PC-3 (cell line): ENCODE data around the gene RNF130. TPM values are rescaled to one million over a fixed set of nuclear protein-coding genes. Genes with fewer than 3 reads are reported as not detected.

Experiments
- ATAC-seq: fragments of 200-7000 bp; cut with Tn5 transposase; 2 replicates; pipeline ENCODE4 v1.9.1; 2020; ENCODE audit warnings: mild to moderate bottlenecking, moderate library complexity
- BruUV-seq: library from RNA; stranded (reverse); fragments of 400-500 nt; replicated peaks from 2 replicates; lab custom pipeline; 2021; lab: Mats Ljungman, UMichigan
- CTCF ChIA-PET: fragments of 300-600 bp; sonication (Branson Sonifier 250); formaldehyde crosslinking; loops from one replicate; lab custom pipeline; 2022; ENCODE audit warnings: antibody characterized with exemption; lab: Charles Lee
- POLR2A ChIA-PET: fragments of 300-600 bp; sonication (Branson Sonifier 250); formaldehyde crosslinking; loops from one replicate; lab custom pipeline; 2022; ENCODE audit warnings: antibody characterized with exemption; ENCODE audit not compliant: unreplicated experiment; lab: Charles Lee
- DNase-seq: peaks from one replicate; pipeline ENCODE4 v3.0.0-alpha.2; 2015
- H2AFZ ChIP-seq: fragments of 300-600 bp; sonication (generic); 2 replicates; pipeline ENCODE4 v1.6.0; 2016; ENCODE audit warnings: antibody characterized with exemption, low read length
- H3F3A ChIP-seq: fragments of 300-600 bp; sonication (generic); one replicate; pipeline ENCODE4 v1.6.0; 2017; ENCODE audit warnings: antibody characterized with exemption, low read length, control low read depth, mild to moderate bottlenecking; ENCODE audit not compliant: unreplicated experiment
- H3K27ac ChIP-seq: fragments of 300-600 bp; sonication (generic); 2 replicates; pipeline ENCODE4 v1.5.1; 2016; ENCODE audit warnings: mild to moderate bottlenecking, low read length
- H3K27me3 ChIP-seq: fragments of 300-600 bp; sonication (generic); 2 replicates; pipeline ENCODE4 v1.6.1; 2016; ENCODE audit warnings: low read length, mixed read lengths
- H3K36me3 ChIP-seq: fragments of 300-600 bp; sonication (generic); 2 replicates; pipeline ENCODE4 v1.6.1; 2016; ENCODE audit warnings: low read depth, mixed run types, low read length, mixed read lengths
- H3K4me1 ChIP-seq: fragments of 300-600 bp; sonication (generic); 2 replicates; pipeline ENCODE4 v1.5.1; 2016; ENCODE audit warnings: low read length; ENCODE audit not compliant: insufficient read depth
- H3K4me2 ChIP-seq: fragments of 300-600 bp; sonication (generic); 2 replicates; pipeline ENCODE4 v1.6.0; 2016; ENCODE audit warnings: low read length
- H3K4me3 ChIP-seq: fragments of 300-600 bp; sonication (generic); 2 replicates; pipeline ENCODE4 v1.5.1; 2016; ENCODE audit warnings: mild to moderate bottlenecking, low read length, mixed read lengths
- H3K79me2 ChIP-seq: fragments of 300-600 bp; sonication (generic); 2 replicates; pipeline ENCODE4 v1.6.1; 2017; ENCODE audit warnings: low read length, mixed read lengths
- H3K9ac ChIP-seq: fragments of 300-600 bp; sonication (generic); 2 replicates; pipeline ENCODE4 v1.6.0; 2016; ENCODE audit warnings: mild to moderate bottlenecking, low read length
- H3K9me2 ChIP-seq: fragments of 300-600 bp; sonication (generic); replicated peaks from 2 replicates; pipeline ENCODE4 v1.6.1; 2016; ENCODE audit warnings: mixed run types, low read length, mixed read lengths
- H3K9me3 ChIP-seq: fragments of 300-600 bp; sonication (generic); 2 replicates; pipeline ENCODE4 v1.6.1; 2016; ENCODE audit warnings: low read length, mixed read lengths
- H4K20me1 ChIP-seq: fragments of 300-600 bp; sonication (generic); 2 replicates; pipeline ENCODE4 v1.6.1; 2016; ENCODE audit warnings: low read length, mixed read lengths
- CTCF ChIP-seq: fragments of 300-600 bp; sonication (generic); conservative IDR thresholded peaks from 2 replicates; pipeline ENCODE4 v1.5.1; 2017; ENCODE audit warnings: antibody characterized with exemption, low read depth, mild to moderate bottlenecking, low read length
- EZH2 ChIP-seq: fragments of 300-600 bp; sonication (generic); IDR thresholded peaks from one replicate; pipeline ENCODE4 v1.6.1; 2017; ENCODE audit warnings: antibody characterized with exemption, mild to moderate bottlenecking, low read length; ENCODE audit not compliant: unreplicated experiment
- EZH2phosphoT487 ChIP-seq: fragments of 300-600 bp; sonication (generic); IDR thresholded peaks from 2 replicates; pipeline ENCODE4 v1.6.1; 2018; ENCODE audit warnings: mild to moderate bottlenecking, antibody characterized with exemption, low read length, borderline replicate concordance
- intact Hi-C: fragments of 100-400 bp; cut with micrococcal nuclease; formaldehyde crosslinking; loops from 2 replicates; pipeline ENCODE4 v1.9.0; 2023
- total RNA-seq: library from RNA; depleted of rRNA; stranded (reverse); fragments of >200 nt; gene quantifications from 2 replicates; pipeline ENCODE4 v1.2.3, GENCODE V29; 2014

The RNF130 gene
- total RNA-seq, 1 experiment from 2014 or later: 31.2 TPM

DNA sequence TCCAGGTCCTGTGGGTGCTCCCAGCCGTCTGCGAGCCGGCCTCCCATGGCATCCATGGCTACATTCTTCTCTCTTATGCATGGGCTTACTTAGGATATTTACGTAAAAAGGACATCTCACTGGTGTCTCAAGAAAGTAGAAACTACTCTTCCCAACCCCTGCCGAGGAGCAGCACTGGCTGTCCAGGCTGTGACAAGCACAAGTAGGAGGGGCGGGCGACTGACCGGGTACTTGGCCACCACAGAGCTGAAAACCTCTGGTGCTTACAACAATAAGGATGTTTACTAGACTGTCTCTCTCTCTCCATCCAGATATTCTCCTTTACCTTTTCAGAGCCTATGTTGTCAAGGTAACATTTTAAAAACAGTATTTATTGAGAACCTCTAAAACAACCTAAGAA lies 107.5 kb downstream of the RNF130 start:
- no peak overlapping the region for H2AFZ ChIP-seq
- no peak for TF ChIP-seq CTCF
- TF ChIP-seq EZH2: no peak
- TF ChIP-seq EZH2phosphoT487: no peak
- H3K4me2 ChIP-seq: no peak overlapping the region
- no peaks in the 10 kb centered on the region for H3K4me1 ChIP-seq
- H3K4me3 ChIP-seq: no peak overlapping the region
- no peaks in the 10 kb centered on the region for H3K79me2 ChIP-seq
- no peaks in the 10 kb centered on the region for H3K9me2 ChIP-seq
- H3K27me3 ChIP-seq: no peaks in the 10 kb centered on the region
- no peaks in the 10 kb centered on the region for H3F3A ChIP-seq
- H3K9me3 ChIP-seq: no peaks in the 10 kb centered on the region
- CTCF ChIA-PET: no interaction called here
- POLR2A ChIA-PET: no interaction called here
- BruUV-seq: no TSS peak
- no peak overlapping the region for H3K27ac ChIP-seq
- intact Hi-C loops: no loop called here
- H3K36me3 ChIP-seq: no peaks in the 10 kb centered on the region
- DNase-seq (no peak), ATAC-seq (no peak)
- H3K9ac ChIP-seq: no peak overlapping the region
- H4K20me1 ChIP-seq: no peaks in the 10 kb centered on the region

- no TSS peak for BruUV-seq
- H3K4me3 ChIP-seq: no peak overlapping the region
- H3F3A ChIP-seq: no peaks in the 10 kb centered on the region
- no peak for ATAC-seq
- H3K4me1 ChIP-seq: no peaks in the 10 kb centered on the region
- no peak overlapping the region for H3K4me2 ChIP-seq
- intact Hi-C loops: no loop called here
- H3K9me3 ChIP-seq: no peaks in the 10 kb centered on the region
- CTCF ChIA-PET: no interaction called here
- H3K27me3 ChIP-seq: no peaks in the 10 kb centered on the region
- no peak for DNase-seq
- H3K9me2 ChIP-seq: no peaks in the 10 kb centered on the region
- POLR2A ChIA-PET: no interaction called here
- no peak overlapping the region for H2AFZ ChIP-seq
- no peak overlapping the region for H3K9ac ChIP-seq
- no peak for TF ChIP-seq EZH2
- TF ChIP-seq CTCF: no peak
- TF ChIP-seq EZH2phosphoT487: no peak
- H3K27ac ChIP-seq: no peak overlapping the region
- no peaks in the 10 kb centered on the region for H4K20me1 ChIP-seq
- no peaks in the 10 kb centered on the region for H3K36me3 ChIP-seq
- no peaks in the 10 kb centered on the region for H3K79me2 ChIP-seq
These were observed 108.2 kb downstream of the RNF130 start for GRCh38 chr5:179963375-179963774.

DNA sequence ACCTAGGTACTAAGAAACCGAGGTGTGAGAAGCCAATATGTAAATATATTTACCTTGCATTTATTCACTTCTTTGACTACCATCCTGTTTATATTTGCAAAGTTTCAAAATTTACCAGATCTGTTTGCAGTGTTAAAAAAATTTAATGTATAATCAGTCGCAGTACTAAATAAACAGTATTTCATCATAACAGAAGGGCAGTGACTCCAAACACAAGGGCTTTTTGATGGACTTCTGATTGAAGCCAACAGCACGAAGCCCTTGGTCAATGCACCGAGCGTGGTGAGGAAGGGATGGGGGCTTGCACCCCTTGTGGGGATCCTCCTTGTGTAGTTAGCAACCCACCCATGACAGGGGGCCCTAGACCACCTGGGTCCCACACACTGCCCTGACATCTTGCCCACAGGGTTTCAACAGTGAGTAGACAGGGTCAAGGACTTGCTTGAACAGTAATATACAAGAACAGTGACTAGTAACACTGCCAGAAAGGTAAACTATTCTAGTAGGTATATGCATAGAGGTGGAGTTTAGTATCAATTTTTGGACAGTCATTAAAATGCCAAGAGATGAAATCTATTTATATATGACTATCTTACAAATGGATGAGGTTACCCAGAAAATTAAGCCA lies 111.2 kb downstream of the RNF130 start:
- Histone ChIP-seq H3K9me2 (no peaks in the 10 kb centered on the region), H3K27me3 (no peaks in the 10 kb centered on the region), H3K27ac (no peak overlapping the region), H3F3A (no peaks in the 10 kb centered on the region), H2AFZ (no peak overlapping the region), H3K4me3 (no peak overlapping the region), H3K36me3 (no peaks in the 10 kb centered on the region), H3K9me3 (no peaks in the 10 kb centered on the region), H3K4me1 (no peaks in the 10 kb centered on the region), H4K20me1 (no peaks in the 10 kb centered on the region), H3K79me2 (no peaks in the 10 kb centered on the region), H3K4me2 (no peak overlapping the region), H3K9ac (no peak overlapping the region)
- CTCF ChIA-PET: no interaction called here
- POLR2A ChIA-PET: no interaction called here
- intact Hi-C loops: no loop called here
- no peak for TF ChIP-seq EZH2phosphoT487
- TF ChIP-seq EZH2: no peak
- TF ChIP-seq CTCF: no peak
- BruUV-seq: no TSS peak
- ATAC-seq (no peak), DNase-seq (no peak)
